Ovary (tissue), 9 donors: Measurements from ENCODE around the gene CHKB. TPM values are rescaled to one million over a fixed set of nuclear protein-coding genes. Genes with fewer than 3 reads are reported as not detected.

Experiments
- DNase-seq, 5 donors: peaks; one replicate each; pipeline ENCODE4 v3.0.0-alpha.2; 2019 to 2020
- H3K27ac ChIP-seq, 2 donors: fragments of 200-600 bp; one replicate each; pipeline versions ENCODE4 v1.5.1 to v1.8.0; 2019 to 2022
- H3K27me3 ChIP-seq: fragments of 200-600 bp; one replicate; pipeline ENCODE4 v1.8.0; 2022
- H3K36me3 ChIP-seq: fragments of 200-600 bp; sonication (generic); one replicate; pipeline ENCODE4 v1.5.1; 2019
- H3K4me1 ChIP-seq: one replicate; pipeline ENCODE4 v1.8.1; 2013; ENCODE audit warnings: mild to moderate bottlenecking, moderate library complexity; ENCODE audit not compliant: insufficient read depth
- H3K4me3 ChIP-seq: fragments of 200-600 bp; sonication (generic); one replicate; pipeline ENCODE4 v1.5.1; 2017
- H3K9me3 ChIP-seq, 2 donors: fragments of 200-600 bp in 1 of 2; sonication (generic) in 1 of 2; one replicate each; pipeline versions ENCODE4 v1.5.1 to v1.8.1; 2013 to 2019; ENCODE audit warnings: mild to moderate bottlenecking in 1 of 2, moderate library complexity in 1 of 2
- CTCF ChIP-seq, 3 donors: fragments of 450-650 bp in 2 of 3; fragments of 200-600 bp in 1 of 3; IDR thresholded peaks; one replicate each; pipeline versions ENCODE4 v1.5.1 to v1.8.0; 2016 to 2022; ENCODE audit warnings: antibody characterized with exemption in 3 of 3, mild to moderate bottlenecking in 1 of 3
- EP300 ChIP-seq: sonication (generic); formaldehyde crosslinking; IDR thresholded peaks from one replicate; pipeline ENCODE4 v1.6.1; 2017; ENCODE audit warnings: antibody characterized with exemption
- POLR2A ChIP-seq: fragments of 450-650 bp; IDR thresholded peaks from one replicate; pipeline ENCODE4 v1.6.1; 2017; ENCODE audit warnings: antibody characterized with exemption, mild to moderate bottlenecking, moderate library complexity
- WGBS, 3 donors: extraction: QIAGEN DNeasy Blood & Tissue Kit in 1 of 3; methylation state at CpG; one replicate each; pipeline versions ENCODE4 v1.1.5 to v1.1.7; 2013 to 2017; 5-methylcytosine and 5-hydroxymethylcytosine counted together
- intact Hi-C, 4 donors: fragments of 100-400 bp; cut with DNase I; formaldehyde crosslinking; loops; one replicate each; pipeline versions ENCODE4 v1.11.0 to v1.15.1; 2022 to 2023
- polyA plus RNA-seq, 2 donors: library from polyadenylated mRNA; stranded (reverse); fragments of 200-250 nt in 1 of 2; fragments of 350-450 nt in 1 of 2; fragmentation: Illumina TruSeq in 1 of 2; extraction: RNeasy Lipid Tissue Mini Kit (QIAGEN cat#74804) in 1 of 2; gene quantifications; one replicate each; pipeline ENCODE4 v1.2.3, GENCODE V29; 2013 to 2014
- total RNA-seq, 7 donors: library from RNA; depleted of rRNA in 2 of 7; stranded (reverse); fragments of >200 nt in 2 of 7; fragmentation: NEBNext Ultra II Directional in 3 of 7; extraction: Animal tissue kit (Norgen Biotek cat#: 25700) in 3 of 7; gene quantifications; one replicate each; pipeline versions ENCODE4 v1.1.0 to v1.2.4, GENCODE V29; 2016 to 2023
- donor health status: DM: no; HTN: no; CAD: no; lungs with moderate emphysema.
- donor health status: DM: no; HTN: no; CAD: no.
- donor health status: Bipolar disorder and iron deficiency.
- donor health status: DM: yes; HTN: yes; CAD: no.
- donor health status: DM: no; HTN: no; CAD: no.
- donor health status: DM: yes; HTN: yes; CAD: no.

Gene CHKB
- total and polyA plus RNA-seq, 9 donors = 34.9 to 73.2 (median 47.9) TPM

DNA sequence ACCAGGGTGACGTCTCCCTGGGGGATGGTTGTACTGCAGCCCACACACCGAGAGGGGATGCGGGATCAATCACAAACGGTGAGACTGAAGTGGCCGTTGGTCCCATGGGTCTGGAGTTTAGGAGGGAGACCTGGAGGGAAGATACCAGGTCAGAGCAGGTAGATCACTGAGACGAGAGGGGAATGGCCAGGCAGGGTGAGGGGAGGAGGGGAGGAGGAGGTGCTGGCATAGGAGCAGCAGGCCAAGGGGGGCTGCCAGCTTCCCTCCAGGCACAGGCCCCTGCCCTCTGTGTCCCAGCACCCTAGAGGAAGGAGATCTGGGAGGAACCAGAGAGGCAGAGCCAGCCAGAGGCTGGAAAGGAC is 25.0 kb upstream of the CHKB start:
- Histone ChIP-seq H3K27me3 (no peaks in the 10 kb centered on the region), H3K4me1 (no peaks in the 10 kb centered on the region), H3K4me3 (no peak overlapping the region), H3K27ac (no peak overlapping the region), H3K36me3 (no peaks in the 10 kb centered on the region), H3K9me3 (no peaks in the 10 kb centered on the region)
- 75 to 83% (median 79%) methylated on average over 6 of the region's 6 CpGs for WGBS, 3 donors
- intact Hi-C loops = no loop called here
- no peak for DNase-seq
- TF ChIP-seq POLR2A (no peak), EP300 (no peak), CTCF (IDR thresholded peaks at IDR 0.05) (no peak)

GRCh38 chr22:50606946-50607658 is 24.5 kb upstream of the CHKB start:
- DNase-seq = no peak
- TF ChIP-seq CTCF (IDR thresholded peaks at IDR 0.05) = no peak
- TF ChIP-seq EP300 = no peak
- TF ChIP-seq POLR2A = no peak
- no peaks in the 10 kb centered on the region for H3K27me3 ChIP-seq
- intact Hi-C loops = no loop called here
- H3K36me3 ChIP-seq = no peaks in the 10 kb centered on the region
- 75 to 85% (median 77%) methylated on average over 17 to 18 of the region's 18 CpGs for WGBS, 3 donors
- H3K9me3 ChIP-seq = no peaks in the 10 kb centered on the region
- H3K4me1 ChIP-seq = no peaks in the 10 kb centered on the region
- H3K4me3 ChIP-seq = no peak overlapping the region
- H3K27ac ChIP-seq = no peak overlapping the region

DNA sequence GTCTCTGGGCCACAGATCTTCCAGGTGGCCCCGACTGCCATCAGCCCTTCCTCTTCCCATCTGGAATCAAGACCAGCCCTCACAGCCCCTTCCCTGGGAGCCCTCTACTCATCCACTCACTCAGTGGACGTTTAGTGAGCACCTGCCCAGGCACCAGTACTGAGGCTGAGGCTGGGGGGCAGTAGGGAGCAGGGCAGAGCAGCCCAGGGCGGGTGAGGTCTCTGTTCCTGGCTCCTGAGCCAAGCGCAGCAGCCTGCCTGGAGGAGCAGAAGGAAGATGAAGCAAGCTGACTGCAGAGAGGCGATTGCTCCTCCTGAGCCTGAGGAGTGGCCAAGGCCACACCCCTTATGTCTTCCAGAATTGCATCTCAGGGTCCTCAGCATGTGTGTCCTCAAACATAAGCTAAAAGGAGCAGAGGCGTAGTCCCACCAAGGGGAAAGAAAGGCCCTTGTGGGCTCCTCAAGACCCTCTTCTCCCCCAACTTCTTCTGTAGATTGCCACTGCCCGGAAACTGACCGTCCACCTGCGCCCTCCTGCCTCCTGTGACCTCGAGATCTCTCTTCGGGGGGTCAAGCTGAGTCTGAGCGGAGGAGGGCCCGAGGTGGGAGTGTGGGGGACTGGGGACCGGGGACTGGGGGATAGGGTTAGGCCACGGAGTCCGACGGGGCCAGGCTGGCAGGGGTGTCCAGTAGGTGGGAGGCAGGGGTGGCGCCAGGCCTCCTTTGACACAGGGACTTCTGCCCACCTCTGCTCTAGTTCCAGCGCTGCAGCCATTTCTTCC is 23.7 kb upstream of the CHKB start:
- no peak for DNase-seq

GRCh38 chr22:50605613-50606074 is 23.0 kb upstream of the CHKB start:
- no peak for TF ChIP-seq EP300
- no peak for TF ChIP-seq CTCF (IDR thresholded peaks at IDR 0.05)
- no peak for TF ChIP-seq POLR2A
- no peaks in the 10 kb centered on the region for H3K9me3 ChIP-seq
- H3K4me1 ChIP-seq = no peaks in the 10 kb centered on the region
- no peak for DNase-seq
- H3K27me3 ChIP-seq = no peaks in the 10 kb centered on the region
- 83 to 90% (median 89%) methylated on average over 20 of the region's 20 CpGs for WGBS, 3 donors
- H3K4me3 ChIP-seq = no peak overlapping the region
- no peak overlapping the region for H3K27ac ChIP-seq
- intact Hi-C loops = no loop called here
- H3K36me3 ChIP-seq = no peaks in the 10 kb centered on the region

More for the DNA sequence above, 23.7 kb upstream of the CHKB start:
- no peaks in the 10 kb centered on the region for H3K9me3 ChIP-seq
- no peak overlapping the region for H3K27ac ChIP-seq
- no peaks in the 10 kb centered on the region for H3K4me1 ChIP-seq
- 76 to 82% (median 81%) methylated on average over 19 of the region's 19 CpGs for WGBS, 3 donors
- H3K27me3 ChIP-seq = no peaks in the 10 kb centered on the region
- H3K36me3 ChIP-seq = no peaks in the 10 kb centered on the region
- H3K4me3 ChIP-seq = no peak overlapping the region
- intact Hi-C loops = no loop called here
- TF ChIP-seq EP300 (no peak), POLR2A (no peak), CTCF (IDR thresholded peaks at IDR 0.05) (no peak)
